Body of pancreas (tissue), 4 donors: ENCODE data around the gene EHMT1. TPM values are rescaled to one million over a fixed set of nuclear protein-coding genes. Genes with fewer than 3 reads are reported as not detected.

ENCODE experiments used
- ATAC-seq: fragments of 150-250 bp; one replicate; pipeline ENCODE4 v1.9.1; 2016
- DNase-seq, 4 donors: peaks; one replicate each; pipeline ENCODE4 v3.0.0-alpha.2; 2019
- H3K27ac ChIP-seq, 4 donors: fragments of 200-600 bp; sonication (generic); 1 replicate in 3 of 4; 2 replicates in 1 of 4; pipeline versions ENCODE4 v1.5.1 to v1.6.1; 2016 to 2019; ENCODE audit warnings: mild to moderate bottlenecking in 1 of 4, mixed read lengths in 1 of 4, moderate library complexity in 1 of 4
- H3K27me3 ChIP-seq, 2 donors: fragments of 200-600 bp; sonication (generic); one replicate each; pipeline ENCODE4 v1.6.0; 2016; ENCODE audit warnings: mild to moderate bottlenecking in 1 of 2
- H3K36me3 ChIP-seq, 2 donors: fragments of 200-600 bp; sonication (generic); replicated peaks in 1 of 2; 2 replicates each; pipeline ENCODE4 v1.5.1; 2016; ENCODE audit warnings: low read depth in 2 of 2; ENCODE audit not compliant: insufficient read depth in 1 of 2
- H3K4me1 ChIP-seq: fragments of 200-600 bp; sonication (generic); one replicate; pipeline ENCODE4 v1.6.0; 2016
- H3K4me3 ChIP-seq, 2 donors: fragments of 200-600 bp; sonication (generic); 1 replicate in 1 of 2; 2 replicates in 1 of 2; pipeline ENCODE4 v1.5.1; 2016 to 2019
- H3K9me3 ChIP-seq, 3 donors: fragments of 200-600 bp; sonication (generic); 1 replicate in 2 of 3; 2 replicates in 1 of 3; pipeline ENCODE4 v1.5.1; 2016
- CTCF ChIP-seq, 7 experiments: fragments of 450-650 bp in 4 of 7; fragments of 200-600 bp in 3 of 7; sonication (generic) in 3 of 7; IDR thresholded peaks; one replicate each; pipeline ENCODE4 v1.5.1; 2016 to 2019; ENCODE audit warnings: antibody characterized with exemption in 7 of 7
- POLR2A ChIP-seq, 3 donors: fragments of 450-650 bp; IDR thresholded peaks; one replicate each; pipeline ENCODE4 v1.6.1; 2016; ENCODE audit warnings: antibody characterized with exemption in 3 of 3, mild to moderate bottlenecking in 2 of 3
- WGBS, 2 donors: methylation state at CpG; one replicate each; pipeline ENCODE4 v1.1.5; 2017; 5-methylcytosine and 5-hydroxymethylcytosine counted together
- intact Hi-C: fragments of 100-400 bp; cut with DNase I; formaldehyde crosslinking; loops from one replicate; pipeline ENCODE4 v1.15.1; 2023
- total RNA-seq, 2 donors: library from RNA; depleted of rRNA; stranded (reverse); fragments of >200 nt; gene quantifications; one replicate each; pipeline ENCODE4 v1.1.0, GENCODE V29; 2016

EHMT1 gene
- total RNA-seq, 2 donors from 2014 or later: 41.0 to 65.9 TPM

- Histone ChIP-seq H3K36me3 (peaks cover 6 to 35% of the 10 kb centered on the region in 2 donors), H3K4me1 (no peaks in the 10 kb centered on the region), H3K27me3 (no peaks in the 10 kb centered on the region), H3K27ac (no peak overlapping the region), H3K4me3 (no peak overlapping the region), H3K9me3 (no peaks in the 10 kb centered on the region)
- no peak for TF ChIP-seq POLR2A (IDR thresholded peaks at IDR 0.05)
- no peak for DNase-seq
- no peak for ATAC-seq
- 96 to 98% methylated on average over 30 to 35 of the region's 35 CpGs for WGBS, 2 donors
- intact Hi-C loops: no loop called here
These were observed 198.7 kb downstream of the EHMT1 start for GRCh38 chr9:137817236-137818200.

- 96% methylated on average over 10 of the region's 23 CpGs for WGBS, 2 donors
- no peaks in the 10 kb centered on the region for H3K27me3 ChIP-seq
- DNase-seq: no peak
- H3K27ac ChIP-seq: no peak overlapping the region
- no peak overlapping the region for H3K4me3 ChIP-seq
- TF ChIP-seq POLR2A (IDR thresholded peaks at IDR 0.05): no peak
- no peak for TF ChIP-seq CTCF (IDR thresholded peaks at IDR 0.05)
- intact Hi-C loops: no loop called here
- ATAC-seq: no peak
- peaks cover 6 to 33% of the 10 kb centered on the region in 2 donors for H3K36me3 ChIP-seq
- no peaks in the 10 kb centered on the region for H3K9me3 ChIP-seq
- H3K4me1 ChIP-seq: no peaks in the 10 kb centered on the region
These were observed 199.5 kb downstream of the EHMT1 start for GRCh38 chr9:137818286-137818685.

GRCh38 chr9:137820161-137820855 lies 201.5 kb downstream of the EHMT1 start:
- Histone ChIP-seq H3K36me3 (peaks cover 6 to 25% of the 10 kb centered on the region in 2 donors), H3K4me3 (no peak overlapping the region), H3K27ac (no peak overlapping the region), H3K4me1 (no peaks in the 10 kb centered on the region), H3K9me3 (no peaks in the 10 kb centered on the region), H3K27me3 (no peaks in the 10 kb centered on the region)
- ATAC-seq (no peak), DNase-seq (no peak)
- intact Hi-C loops: no loop called here
- TF ChIP-seq CTCF (IDR thresholded peaks at IDR 0.05): no peak
- no peak for TF ChIP-seq POLR2A (IDR thresholded peaks at IDR 0.05)
- 96 to 98% methylated on average over 10 to 11 of the region's 11 CpGs for WGBS, 2 donors

- H3K27me3 ChIP-seq: no peaks in the 10 kb centered on the region
- no peak overlapping the region for H3K4me3 ChIP-seq
- ATAC-seq: no peak
- H3K9me3 ChIP-seq: no peaks in the 10 kb centered on the region
- intact Hi-C loops: no loop called here
- H3K36me3 ChIP-seq: peaks cover 3 to 9% of the 10 kb centered on the region in 2 donors
- TF ChIP-seq POLR2A (IDR thresholded peaks at IDR 0.05) (no peak), CTCF (IDR thresholded peaks at IDR 0.05) (no peak)
- no peaks in the 10 kb centered on the region for H3K4me1 ChIP-seq
- no peak for DNase-seq
- no peak overlapping the region for H3K27ac ChIP-seq
- 95 to 96% methylated on average over 10 of the region's 10 CpGs for WGBS, 2 donors
These were observed 205.4 kb downstream of the EHMT1 start for GRCh38 chr9:137823986-137824771.
